LNCaP clone FGC (cell line): ENCODE results near the gene ARMS2.

Experiments
- DNase-seq: peaks from one replicate; pipeline ENCODE4 v3.0.0-alpha.2; 2011; ENCODE audit warnings: low read depth
- H3K4me3 ChIP-seq: 2 replicates; pipeline ENCODE4 v1.5.1; 2011; ENCODE audit warnings: mild to moderate bottlenecking, low read depth, low read length, control low read depth
- TF ChIP-seq, protein P1 (sequence below): IDR thresholded peaks from 2 replicates; pipeline ENCODE4 v1.5.1; 2012; ENCODE audit warnings: mild to moderate bottlenecking; ENCODE audit not compliant: control insufficient read depth, insufficient read depth; ENCODE audit errors: extremely low read depth

The ARMS2 gene

DNA sequence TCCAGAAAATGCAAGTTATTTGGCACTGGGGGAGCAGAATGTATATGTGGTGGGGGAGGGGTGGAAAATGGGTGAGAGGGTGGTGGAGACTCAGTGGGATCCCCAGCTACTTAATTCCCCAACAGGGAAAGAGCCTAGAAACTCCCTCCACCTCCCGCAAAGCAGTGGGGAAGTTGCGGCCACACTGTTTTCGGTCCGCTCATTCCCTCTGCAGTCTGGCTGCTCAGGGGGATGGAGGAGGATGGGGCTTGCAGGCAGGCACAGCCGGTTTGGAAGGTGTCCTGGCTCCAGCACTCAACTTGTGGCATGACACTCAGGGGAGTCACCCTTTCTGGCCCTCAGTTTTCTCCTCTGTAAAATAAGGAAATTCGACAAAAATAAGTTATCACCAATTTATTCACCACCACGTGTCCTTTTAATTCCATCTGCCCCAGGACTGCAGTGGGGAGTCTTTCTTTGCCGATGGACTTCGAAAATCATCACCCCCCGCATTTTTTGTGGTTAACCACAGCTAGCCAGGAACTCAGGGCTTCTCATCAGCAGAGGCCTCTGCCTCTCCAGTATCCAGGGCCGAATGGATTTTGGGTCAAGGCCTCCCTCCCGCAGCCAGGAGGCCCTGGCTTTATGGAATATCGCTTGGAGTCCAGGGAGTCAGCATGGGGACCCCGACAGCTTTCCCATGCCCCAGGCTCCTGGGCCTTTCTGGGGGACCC lies 5.3 kb downstream of the ARMS2 start:
- H3K4me3 ChIP-seq = no peak overlapping the region
- TF ChIP-seq, protein P1, sequence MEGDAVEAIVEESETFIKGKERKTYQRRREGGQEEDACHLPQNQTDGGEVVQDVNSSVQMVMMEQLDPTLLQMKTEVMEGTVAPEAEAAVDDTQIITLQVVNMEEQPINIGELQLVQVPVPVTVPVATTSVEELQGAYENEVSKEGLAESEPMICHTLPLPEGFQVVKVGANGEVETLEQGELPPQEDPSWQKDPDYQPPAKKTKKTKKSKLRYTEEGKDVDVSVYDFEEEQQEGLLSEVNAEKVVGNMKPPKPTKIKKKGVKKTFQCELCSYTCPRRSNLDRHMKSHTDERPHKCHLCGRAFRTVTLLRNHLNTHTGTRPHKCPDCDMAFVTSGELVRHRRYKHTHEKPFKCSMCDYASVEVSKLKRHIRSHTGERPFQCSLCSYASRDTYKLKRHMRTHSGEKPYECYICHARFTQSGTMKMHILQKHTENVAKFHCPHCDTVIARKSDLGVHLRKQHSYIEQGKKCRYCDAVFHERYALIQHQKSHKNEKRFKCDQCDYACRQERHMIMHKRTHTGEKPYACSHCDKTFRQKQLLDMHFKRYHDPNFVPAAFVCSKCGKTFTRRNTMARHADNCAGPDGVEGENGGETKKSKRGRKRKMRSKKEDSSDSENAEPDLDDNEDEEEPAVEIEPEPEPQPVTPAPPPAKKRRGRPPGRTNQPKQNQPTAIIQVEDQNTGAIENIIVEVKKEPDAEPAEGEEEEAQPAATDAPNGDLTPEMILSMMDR = no peak
- DNase-seq = no peak

DNA sequence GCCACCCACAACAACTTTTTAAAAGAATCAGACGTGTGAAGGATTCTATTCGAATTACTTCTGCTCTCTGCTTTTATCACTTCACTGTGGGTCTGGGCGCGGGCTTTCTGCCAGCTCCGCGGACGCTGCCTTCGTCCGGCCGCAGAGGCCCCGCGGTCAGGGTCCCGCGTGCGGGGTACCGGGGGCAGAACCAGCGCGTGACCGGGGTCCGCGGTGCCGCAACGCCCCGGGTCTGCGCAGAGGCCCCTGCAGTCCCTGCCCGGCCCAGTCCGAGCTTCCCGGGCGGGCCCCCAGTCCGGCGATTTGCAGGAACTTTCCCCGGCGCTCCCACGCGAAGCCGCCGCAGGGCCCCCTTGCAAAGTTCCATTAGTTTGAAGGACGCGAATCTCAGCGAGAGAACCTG lies 6.4 kb downstream of the ARMS2 start:
- no peak for DNase-seq
- H3K4me3 ChIP-seq = peak overlapping the region; percentile 42
- TF ChIP-seq, protein P1 = no peak

DNA sequence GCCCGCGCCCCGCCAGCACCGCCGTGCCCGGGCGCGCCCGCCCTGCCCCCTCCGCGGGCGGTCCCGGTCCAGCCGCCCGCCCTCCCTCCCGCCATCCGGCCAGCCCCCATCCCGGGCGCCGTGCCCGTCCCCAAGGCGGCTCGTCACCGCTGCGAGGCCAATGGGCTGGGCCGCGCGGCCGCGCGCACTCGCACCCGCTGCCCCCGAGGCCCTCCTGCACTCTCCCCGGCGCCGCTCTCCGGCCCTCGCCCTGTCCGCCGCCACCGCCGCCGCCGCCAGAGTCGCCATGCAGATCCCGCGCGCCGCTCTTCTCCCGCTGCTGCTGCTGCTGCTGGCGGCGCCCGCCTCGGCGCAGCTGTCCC lies 6.9 kb downstream of the ARMS2 start, which contains the start of gene HTRA1:
HTRA1 (plus strand) TSS at position 187 of the 362 bp plus-strand sequence; CDS start at position 287, 100 bp downstream.
- no peak for DNase-seq
- H3K4me3 ChIP-seq = peak within 1 kb of the TSS; percentile 47
- TF ChIP-seq, protein P1 = no peak

DNA sequence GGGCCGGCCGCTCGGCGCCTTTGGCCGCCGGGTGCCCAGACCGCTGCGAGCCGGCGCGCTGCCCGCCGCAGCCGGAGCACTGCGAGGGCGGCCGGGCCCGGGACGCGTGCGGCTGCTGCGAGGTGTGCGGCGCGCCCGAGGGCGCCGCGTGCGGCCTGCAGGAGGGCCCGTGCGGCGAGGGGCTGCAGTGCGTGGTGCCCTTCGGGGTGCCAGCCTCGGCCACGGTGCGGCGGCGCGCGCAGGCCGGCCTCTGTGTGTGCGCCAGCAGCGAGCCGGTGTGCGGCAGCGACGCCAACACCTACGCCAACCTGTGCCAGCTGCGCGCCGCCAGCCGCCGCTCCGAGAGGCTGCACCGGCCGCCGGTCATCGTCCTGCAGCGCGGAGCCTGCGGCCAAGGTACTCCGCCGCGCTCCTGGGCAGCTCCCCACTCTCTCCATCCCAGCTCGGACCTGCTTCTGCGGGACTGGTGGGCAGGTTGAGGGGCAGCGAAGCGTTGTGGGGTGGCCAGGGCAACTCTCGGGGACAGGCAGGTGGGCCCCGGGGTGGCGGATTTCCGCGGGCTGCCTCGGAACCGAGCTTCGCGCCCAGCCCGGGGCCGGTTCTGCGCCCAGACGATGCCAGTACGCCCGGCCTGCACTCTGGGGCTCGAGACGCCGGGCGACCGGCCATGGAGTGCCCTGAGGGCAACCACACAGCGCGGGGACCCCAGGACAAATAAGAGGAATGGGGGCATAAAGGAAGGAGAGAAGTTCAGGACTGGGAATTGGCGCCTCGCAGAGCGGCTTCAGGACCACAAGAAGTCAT lies 7.5 kb downstream of the ARMS2 start:
- TF ChIP-seq, protein P1 = no peak
- peak overlapping the region; percentile 47 for H3K4me3 ChIP-seq
- no peak for DNase-seq

DNA sequence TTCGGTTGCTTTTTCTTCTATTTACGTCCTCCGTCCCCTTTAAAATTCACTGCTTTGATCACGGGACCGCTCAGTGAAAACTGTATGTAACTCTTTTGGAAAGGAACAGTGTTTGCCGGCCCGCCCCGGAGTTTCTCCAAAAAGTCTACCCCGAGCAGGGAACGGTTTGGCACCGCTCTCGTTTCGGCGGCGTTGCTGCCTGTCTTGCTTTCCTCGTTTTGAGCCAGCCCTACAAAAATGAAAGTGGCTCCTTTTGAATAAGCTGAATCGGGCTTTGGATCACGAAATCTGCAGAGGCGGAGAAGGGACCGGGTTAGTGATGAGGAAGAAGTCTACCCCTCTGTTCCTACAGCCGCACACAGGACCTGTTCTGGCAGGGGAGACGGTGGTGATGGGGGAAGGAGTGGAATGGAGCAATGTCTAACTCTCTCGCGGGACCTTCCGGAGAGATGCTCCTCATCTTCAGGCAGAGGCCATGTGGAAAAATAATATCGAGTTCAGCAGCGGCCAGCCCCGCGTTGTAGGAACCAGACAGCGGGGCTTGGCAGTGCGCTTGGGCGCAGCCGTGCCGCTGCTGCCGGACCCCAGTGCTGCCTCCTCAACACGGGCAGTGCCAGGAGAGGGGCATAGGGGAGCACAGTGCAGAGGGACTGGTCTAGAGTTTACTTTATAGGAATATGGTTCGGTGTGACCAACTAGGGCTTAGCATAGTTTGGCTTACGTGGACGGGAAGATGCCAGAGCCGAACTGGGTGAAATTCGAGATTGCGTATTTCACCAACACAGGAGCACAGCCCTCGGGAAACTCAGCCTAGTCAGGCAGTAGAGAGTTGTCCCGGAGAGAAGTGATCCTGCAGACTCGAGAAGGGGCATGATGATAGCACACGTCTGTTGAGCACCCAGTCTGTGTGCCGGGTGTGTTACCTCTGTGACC lies 8.3 kb downstream of the ARMS2 start:
- H3K4me3 ChIP-seq = peak overlapping the region; percentile 47
- no peak for DNase-seq
- TF ChIP-seq, protein P1 = no peak

DNA sequence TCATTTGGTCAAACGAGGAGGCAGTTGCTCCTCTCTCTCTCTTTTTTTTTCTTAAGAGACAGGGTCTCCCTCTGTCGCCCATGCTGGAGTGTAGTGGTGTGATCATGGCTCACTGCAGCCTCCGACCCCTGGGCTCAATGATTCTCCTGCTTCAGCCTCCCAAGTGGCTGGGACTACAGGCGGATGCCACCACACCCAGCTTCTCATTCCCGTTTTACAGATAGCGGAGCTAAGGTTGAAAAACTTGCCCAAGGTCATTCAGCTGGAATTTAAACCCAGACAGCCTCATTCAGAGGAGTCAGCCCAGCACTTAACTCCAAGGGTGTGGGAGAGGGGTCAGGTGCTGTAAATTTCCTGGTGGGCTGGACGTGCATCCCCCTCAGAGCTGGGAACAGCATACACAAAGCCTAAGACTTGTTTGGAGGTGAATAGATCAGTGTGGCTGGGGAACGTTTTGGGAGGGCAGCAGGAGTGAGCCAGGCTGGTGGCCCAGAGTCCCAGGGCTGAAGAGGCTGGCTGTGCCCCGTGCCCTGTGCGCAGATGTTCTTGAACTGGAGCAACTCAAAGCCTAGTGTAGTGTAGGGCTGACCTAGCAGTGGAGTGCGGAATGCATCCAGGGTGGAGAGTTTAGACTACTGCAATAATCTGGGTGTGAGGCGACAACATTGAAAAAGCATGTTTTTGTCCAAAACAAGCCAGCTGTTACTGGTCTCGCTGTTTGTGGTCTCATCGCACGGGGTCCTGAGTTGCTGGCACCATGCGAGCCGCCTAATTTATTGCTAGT lies 9.2 kb downstream of the ARMS2 start:
- DNase-seq = no peak
- TF ChIP-seq, protein P1 = no peak
- H3K4me3 ChIP-seq = no peak overlapping the region
